ENCODE results near the gene ZIK1. TPM values are rescaled to one million over a fixed set of nuclear protein-coding genes. Genes with fewer than 3 reads are reported as not detected.

ZIK1 gene
- total RNA-seq, 4 donors from 2014 or later: 3.0 to 5.7 (median 4.1) TPM

- DNase-seq (ENCODE audit: low spot score in 2 of 2): no peak
- no peaks in the 10 kb centered on the region for H3K27me3 ChIP-seq
- no peak overlapping the region for H3K27ac ChIP-seq
- peaks cover 11% of the 10 kb centered on the region for H3K36me3 ChIP-seq
- H3K4me1 ChIP-seq: peaks cover 21% of the 10 kb centered on the region
- peaks cover 4% of the 10 kb centered on the region for H3K9me3 ChIP-seq
- peak overlapping the region; percentile 62 for H3K4me3 ChIP-seq
- TF ChIP-seq CTCF (IDR thresholded peaks at IDR 0.05) (no peak), POLR2A (IDR thresholded peaks at IDR 0.05) (no peak), EP300 (IDR thresholded peaks at IDR 0.05) (no peak), POLR2AphosphoS5 (IDR thresholded peaks at IDR 0.05) (no peak)
- 77% methylated on average over 2 of the region's 21 CpGs for WGBS
These were observed 833 bp upstream of the ZIK1 start for GRCh38 chr19:57583104-57583520.

- no peak for DNase-seq (ENCODE audit: low spot score in 2 of 2)
- WGBS: 100% methylated on average over 1 of the region's 1 CpG
- Histone ChIP-seq H3K27ac (no peak overlapping the region), H3K9me3 (peaks cover 45% of the 10 kb centered on the region), H3K36me3 (peaks cover 46% of the 10 kb centered on the region), H3K4me3 (no peak overlapping the region), H3K27me3 (no peaks in the 10 kb centered on the region), H3K4me1 (peaks cover 18% of the 10 kb centered on the region)
- TF ChIP-seq POLR2AphosphoS5 (IDR thresholded peaks at IDR 0.05) (no peak), CTCF (IDR thresholded peaks at IDR 0.05) (no peak), EP300 (IDR thresholded peaks at IDR 0.05) (no peak), POLR2A (IDR thresholded peaks at IDR 0.05) (no peak)
These were observed 3.6 kb downstream of the ZIK1 start for GRCh38 chr19:57587529-57587928.

GRCh38 chr19:57599377-57599760 lies 15.4 kb downstream of the ZIK1 start:
- TF ChIP-seq CTCF (IDR thresholded peaks at IDR 0.05): no peak
- no peak for TF ChIP-seq EP300 (IDR thresholded peaks at IDR 0.05)
- TF ChIP-seq POLR2AphosphoS5 (IDR thresholded peaks at IDR 0.05): no peak
- no peak for TF ChIP-seq POLR2A (IDR thresholded peaks at IDR 0.05)
- no peak for DNase-seq (ENCODE audit: low spot score in 2 of 2)
- H3K36me3 ChIP-seq: peaks cover 16% of the 10 kb centered on the region
- peak overlapping the region; percentile 74 for H3K4me3 ChIP-seq
- no peak overlapping the region for H3K27ac ChIP-seq
- peaks cover 14% of the 10 kb centered on the region for H3K4me1 ChIP-seq
- peaks cover 17% of the 10 kb centered on the region for H3K9me3 ChIP-seq
- H3K27me3 ChIP-seq: no peaks in the 10 kb centered on the region
- WGBS: 58% methylated on average over 8 of the region's 8 CpGs

- DNase-seq (ENCODE audit: low spot score in 2 of 2): peak; percentile 95 to 96
- peaks cover 21% of the 10 kb centered on the region for H3K36me3 ChIP-seq
- H3K27ac ChIP-seq: no peak within 1 kb of the TSS
- H3K9me3 ChIP-seq: peaks cover 22% of the 10 kb centered on the region
- peaks cover 14% of the 10 kb centered on the region for H3K4me1 ChIP-seq
- peak within 1 kb of the TSS; percentile 74 for H3K4me3 ChIP-seq
- H3K27me3 ChIP-seq: no peaks in the 10 kb centered on the region
- WGBS: 0% methylated on average over 12 of the region's 53 CpGs
- TF ChIP-seq EP300 (IDR thresholded peaks at IDR 0.05) (no peak), POLR2AphosphoS5 (IDR thresholded peaks at IDR 0.05) (peak in 1 of 3 donors; percentile 52)
These were observed 15.9 kb downstream of the ZIK1 start, which contains the start of gene ZNF530 for GRCh38 chr19:57599761-57600383. TSS of gene ZNF530 (plus strand) at chr19:57599885. CDS start at chr19:57604346, 4,461 bp downstream.

GRCh38 chr19:57606931-57607330 lies 23.0 kb downstream of the ZIK1 start:
- Histone ChIP-seq H3K4me1 (no peaks in the 10 kb centered on the region), H3K36me3 (peaks cover 49% of the 10 kb centered on the region), H3K4me3 (no peak overlapping the region), H3K9me3 (peaks cover 35% of the 10 kb centered on the region), H3K27me3 (no peaks in the 10 kb centered on the region), H3K27ac (no peak overlapping the region)
- DNase-seq (ENCODE audit: low spot score in 2 of 2): no peak
- no peak for TF ChIP-seq POLR2A (IDR thresholded peaks at IDR 0.05)
- no peak for TF ChIP-seq CTCF (IDR thresholded peaks at IDR 0.05)
- no peak for TF ChIP-seq EP300 (IDR thresholded peaks at IDR 0.05)
- TF ChIP-seq POLR2AphosphoS5 (IDR thresholded peaks at IDR 0.05): no peak
- WGBS: 97% methylated on average over 5 of the region's 5 CpGs

Measured in suprapubic skin (tissue), 4 donors.